Measurements from ENCODE around the gene HLA-G. TPM values are rescaled to one million over a fixed set of nuclear protein-coding genes. Genes with fewer than 3 reads are reported as not detected.

HLA-G gene
- total RNA-seq, 2 donors from 2014 or later: 0.78 TPM; not detected in 1

DNA sequence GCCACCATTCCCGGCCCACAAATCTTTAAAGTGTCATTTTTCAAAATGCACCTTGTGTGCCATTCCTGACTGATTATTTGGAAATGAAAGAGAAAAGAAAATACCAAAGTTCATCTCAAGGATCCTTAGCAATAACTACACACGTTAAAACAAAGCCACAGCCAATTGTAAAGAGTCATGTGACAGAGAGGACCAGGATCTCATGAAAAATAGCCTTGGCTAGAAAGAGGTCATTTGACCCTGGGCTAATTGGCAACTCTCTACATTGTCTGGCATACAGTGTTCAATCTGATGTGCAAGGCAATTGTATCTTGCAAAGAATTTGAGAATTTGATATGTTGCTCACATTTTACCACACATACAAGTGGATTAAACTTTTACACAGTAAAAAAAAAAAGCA, 31.6 kb upstream of the HLA-G start:
- H3K36me3 ChIP-seq (replicated peaks in 1 of 2; ENCODE audit: insufficient read depth in 1 of 2, low read depth in 2 of 2): no peaks in the 10 kb centered on the region
- H3K9me3 ChIP-seq: no peaks in the 10 kb centered on the region
- no peaks in the 10 kb centered on the region for H3K27me3 ChIP-seq
- ATAC-seq: no peak
- intact Hi-C loops (cut with DNase I): no loop called here
- TF ChIP-seq POLR2A (IDR thresholded peaks at IDR 0.05) (no peak), CTCF (IDR thresholded peaks at IDR 0.05) (no peak)
- H3K4me3 ChIP-seq: no peak overlapping the region
- peaks cover 11% of the 10 kb centered on the region for H3K4me1 ChIP-seq
- 44 to 47% methylated on average over 2 of the region's 2 CpGs for WGBS, 2 donors
- H3K27ac ChIP-seq: no peak overlapping the region
- no peak for DNase-seq

DNA sequence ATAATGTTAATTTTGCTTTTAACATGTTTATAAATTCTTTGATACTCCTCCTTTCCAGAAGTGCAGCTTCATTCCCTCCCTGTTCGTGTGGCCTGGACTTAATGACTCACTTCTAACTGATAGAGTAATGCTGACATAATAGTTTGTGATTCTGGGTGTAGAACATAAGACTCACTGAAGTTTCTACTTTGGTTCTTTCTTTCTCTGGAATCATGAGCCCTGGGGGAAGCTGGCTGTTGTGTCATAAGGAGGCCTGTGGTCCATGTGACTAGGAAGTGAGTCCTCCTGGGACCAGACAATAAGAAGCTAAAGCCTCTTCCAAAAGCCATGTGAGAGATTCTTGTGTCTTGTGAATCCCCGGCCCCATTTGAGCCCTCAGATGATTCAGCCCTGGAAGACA, 30.5 kb upstream of the HLA-G start:
- WGBS, 2 donors: 24 to 73% methylated on average over 2 of the region's 2 CpGs
- H3K9me3 ChIP-seq: no peaks in the 10 kb centered on the region

GRCh38 chr6:29797966-29798365, 29.7 kb upstream of the HLA-G start:
- Histone ChIP-seq H3K36me3 (replicated peaks in 1 of 2; ENCODE audit: insufficient read depth in 1 of 2, low read depth in 2 of 2) (no peaks in the 10 kb centered on the region), H3K9me3 (no peaks in the 10 kb centered on the region), H3K4me3 (no peak overlapping the region), H3K27me3 (no peaks in the 10 kb centered on the region), H3K27ac (no peak overlapping the region), H3K4me1 (peaks cover 2% of the 10 kb centered on the region)
- ATAC-seq: no peak
- intact Hi-C loops (cut with DNase I): no loop called here
- TF ChIP-seq POLR2A (IDR thresholded peaks at IDR 0.05) (no peak), CTCF (IDR thresholded peaks at IDR 0.05) (no peak)
- no peak for DNase-seq
- WGBS, 2 donors: 80 to 81% methylated on average over 5 of the region's 5 CpGs

More for the DNA sequence above, 30.5 kb upstream of the HLA-G start:
- Histone ChIP-seq H3K4me3 (no peak overlapping the region), H3K4me1 (peaks cover 4% of the 10 kb centered on the region), H3K27me3 (no peaks in the 10 kb centered on the region), H3K27ac (no peak overlapping the region), H3K36me3 (replicated peaks in 1 of 2; ENCODE audit: insufficient read depth in 1 of 2, low read depth in 2 of 2) (no peaks in the 10 kb centered on the region)
- ATAC-seq (no peak), DNase-seq (no peak)
- intact Hi-C loops (cut with DNase I): no loop called here
- TF ChIP-seq CTCF (IDR thresholded peaks at IDR 0.05): no peak
- no peak for TF ChIP-seq POLR2A (IDR thresholded peaks at IDR 0.05)

DNA sequence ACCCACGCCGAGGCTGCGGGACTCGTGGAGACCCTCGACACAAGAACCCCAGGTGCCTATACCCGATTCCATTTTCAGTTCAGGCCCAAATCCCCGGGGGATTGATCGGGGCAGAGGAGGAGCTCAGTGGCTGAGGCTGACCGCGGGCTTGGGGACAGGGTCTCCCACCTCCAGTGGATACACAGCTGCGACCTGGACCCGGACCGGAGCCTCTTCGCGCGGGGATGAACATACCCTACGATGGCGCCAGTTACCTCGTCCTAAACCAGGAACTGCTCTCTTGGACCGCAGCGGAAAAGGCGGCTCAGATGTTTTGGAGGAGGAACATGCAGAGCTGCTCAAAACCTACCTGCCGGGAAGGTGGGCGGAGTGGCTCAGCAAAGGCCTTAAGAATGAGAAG, 27.4 kb upstream of the HLA-G start:
- 85 to 86% methylated on average over 24 of the region's 24 CpGs for WGBS, 2 donors
- intact Hi-C loops (cut with DNase I): no loop called here

More for the DNA sequence above, 27.4 kb upstream of the HLA-G start:
- H3K27ac ChIP-seq: no peak overlapping the region
- no peaks in the 10 kb centered on the region for H3K9me3 ChIP-seq
- ATAC-seq (no peak), DNase-seq (no peak)
- no peaks in the 10 kb centered on the region for H3K4me1 ChIP-seq
- H3K4me3 ChIP-seq: no peak overlapping the region
- H3K36me3 ChIP-seq (replicated peaks in 1 of 2; ENCODE audit: insufficient read depth in 1 of 2, low read depth in 2 of 2): no peaks in the 10 kb centered on the region
- H3K27me3 ChIP-seq: no peaks in the 10 kb centered on the region
- TF ChIP-seq POLR2A (IDR thresholded peaks at IDR 0.05) (no peak), CTCF (IDR thresholded peaks at IDR 0.05) (no peak)
